ENCODE measurements around the gene NPIPA3. TPM values are rescaled to one million over a fixed set of nuclear protein-coding genes. Genes with fewer than 3 reads are reported as not detected.
"Not testable (repeated sequence)": the region's sequence is repeated elsewhere in the genome, so short reads cannot be mapped to it uniquely, and the experiment has no call there.

Gene NPIPA3
- total RNA-seq (1 to 10 TPM; 5.4 to 8.0 TPM), polyA plus RNA-seq (10 to 100 TPM in 1 of 2 donors, 1 to 10 TPM in 1; 1.6 to 13.0 TPM)
- long read RNA-seq, donor 1: 0 reads
- long read RNA-seq, donor 2: 0 reads

GRCh38 chr16:14703156-14704011 is at the start of gene NPIPA3:
Gene NPIPA3, plus strand, starts transcription at chr16:14703411. Its CDS starts 5,533 bp downstream, at chr16:14708944.
- no CpG with 5 or more reads among the region's 73 CpGs for WGBS, 2 donors
- H3K27ac ChIP-seq (ENCODE audit: low read depth in 1 of 2, low read length in 2 of 2); H3K27me3 ChIP-seq (ENCODE audit: control insufficient read depth in 1 of 2, insufficient read depth in 2 of 2, low read length in 1 of 2); intact Hi-C loops (cut with DNase I); H3K9me3 ChIP-seq (ENCODE audit: control insufficient read depth, low read length); DNase-seq; H3K4me1 ChIP-seq (ENCODE audit: control insufficient read depth in 1 of 2, insufficient read depth in 2 of 2, low read length in 2 of 2); H3K4me3 ChIP-seq (ENCODE audit: low read length in 2 of 2); H3K36me3 ChIP-seq (ENCODE audit: control insufficient read depth in 1 of 2, insufficient read depth in 2 of 2, low read length in 1 of 2): not testable (repeated sequence)
- peak; percentile 89 for ATAC-seq (ENCODE audit: low FRiP score)

GRCh38 chr16:14658063-14658462 is 45.1 kb upstream of the NPIPA3 start:
- Histone ChIP-seq H3K36me3 (ENCODE audit: control insufficient read depth in 1 of 2, insufficient read depth in 2 of 2, low read length in 1 of 2) (peaks cover 2 to 12% of the 10 kb centered on the region in 2 donors), H3K9me3 (ENCODE audit: control insufficient read depth, low read length) (no peaks in the 10 kb centered on the region), H3K27ac (ENCODE audit: low read depth in 1 of 2, low read length in 2 of 2) (no peak overlapping the region), H3K27me3 (ENCODE audit: control insufficient read depth in 1 of 2, insufficient read depth in 2 of 2, low read length in 1 of 2) (no peaks in the 10 kb centered on the region), H3K4me1 (ENCODE audit: control insufficient read depth in 1 of 2, insufficient read depth in 2 of 2, low read length in 2 of 2) (no peaks in the 10 kb centered on the region), H3K4me3 (ENCODE audit: low read length in 2 of 2) (no peak overlapping the region)
- DNase-seq: peak in 1 of 2 donors; percentile 1
- no peak for ATAC-seq (ENCODE audit: low FRiP score)
- intact Hi-C loops (cut with DNase I): no loop called here
- 87 to 98% methylated on average over 2 of the region's 2 CpGs for WGBS, 2 donors

- intact Hi-C loops (cut with DNase I): no loop called here
- WGBS, 2 donors: 85 to 87% methylated on average over 16 of the region's 16 CpGs
- ATAC-seq (ENCODE audit: low FRiP score): no peak
These were observed 35.6 kb upstream of the NPIPA3 start for GRCh38 chr16:14667347-14668266.

GRCh38 chr16:14668556-14669223 is 34.5 kb upstream of the NPIPA3 start:
- Histone ChIP-seq H3K9me3 (ENCODE audit: control insufficient read depth, low read length) (no peaks in the 10 kb centered on the region), H3K4me3 (ENCODE audit: low read length in 2 of 2) (no peak overlapping the region), H3K27ac (ENCODE audit: low read depth in 1 of 2, low read length in 2 of 2) (no peak overlapping the region), H3K36me3 (ENCODE audit: control insufficient read depth in 1 of 2, insufficient read depth in 2 of 2, low read length in 1 of 2) (peaks cover 4 to 16% of the 10 kb centered on the region in 2 donors), H3K27me3 (ENCODE audit: control insufficient read depth in 1 of 2, insufficient read depth in 2 of 2, low read length in 1 of 2) (no peaks in the 10 kb centered on the region), H3K4me1 (ENCODE audit: control insufficient read depth in 1 of 2, insufficient read depth in 2 of 2, low read length in 2 of 2) (no peaks in the 10 kb centered on the region)
- 89 to 93% methylated on average over 7 of the region's 7 CpGs for WGBS, 2 donors
- no peak for DNase-seq
- intact Hi-C loops (cut with DNase I): no loop called here
- no peak for ATAC-seq (ENCODE audit: low FRiP score)

More at GRCh38 chr16:14667347-14668266, 35.6 kb upstream of the NPIPA3 start:
- Histone ChIP-seq H3K27me3 (ENCODE audit: control insufficient read depth in 1 of 2, insufficient read depth in 2 of 2, low read length in 1 of 2) (no peaks in the 10 kb centered on the region), H3K27ac (ENCODE audit: low read depth in 1 of 2, low read length in 2 of 2) (no peak overlapping the region), H3K4me3 (ENCODE audit: low read length in 2 of 2) (no peak overlapping the region), H3K36me3 (ENCODE audit: control insufficient read depth in 1 of 2, insufficient read depth in 2 of 2, low read length in 1 of 2) (peaks cover 4 to 16% of the 10 kb centered on the region in 2 donors), H3K4me1 (ENCODE audit: control insufficient read depth in 1 of 2, insufficient read depth in 2 of 2, low read length in 2 of 2) (no peaks in the 10 kb centered on the region), H3K9me3 (ENCODE audit: control insufficient read depth, low read length) (no peaks in the 10 kb centered on the region)
- peak in 1 of 2 donors; percentile 64 for DNase-seq

- Histone ChIP-seq H3K4me3 (ENCODE audit: low read length in 2 of 2) (no peak overlapping the region), H3K9me3 (ENCODE audit: control insufficient read depth, low read length) (no peaks in the 10 kb centered on the region), H3K27ac (ENCODE audit: low read depth in 1 of 2, low read length in 2 of 2) (no peak overlapping the region), H3K27me3 (ENCODE audit: control insufficient read depth in 1 of 2, insufficient read depth in 2 of 2, low read length in 1 of 2) (no peaks in the 10 kb centered on the region), H3K4me1 (ENCODE audit: control insufficient read depth in 1 of 2, insufficient read depth in 2 of 2, low read length in 2 of 2) (no peaks in the 10 kb centered on the region), H3K36me3 (ENCODE audit: control insufficient read depth in 1 of 2, insufficient read depth in 2 of 2, low read length in 1 of 2) (peaks cover 4 to 16% of the 10 kb centered on the region in 2 donors)
- DNase-seq: peak in 1 of 2 donors; percentile 57
- 92 to 93% methylated on average over 4 of the region's 4 CpGs for WGBS, 2 donors
- intact Hi-C loops (cut with DNase I): no loop called here
- no peak for ATAC-seq (ENCODE audit: low FRiP score)
These were observed 33.4 kb upstream of the NPIPA3 start for GRCh38 chr16:14669776-14670175.

- ATAC-seq (ENCODE audit: low FRiP score) (no peak), DNase-seq (no peak)
These were observed 30.7 kb upstream of the NPIPA3 start for GRCh38 chr16:14672403-14672971.

GRCh38 chr16:14676633-14677032 is 26.6 kb upstream of the NPIPA3 start:
- DNase-seq (no peak), ATAC-seq (ENCODE audit: low FRiP score) (no peak)
- Histone ChIP-seq H3K4me1 (ENCODE audit: control insufficient read depth in 1 of 2, insufficient read depth in 2 of 2, low read length in 2 of 2) (no peaks in the 10 kb centered on the region), H3K4me3 (ENCODE audit: low read length in 2 of 2) (no peak overlapping the region), H3K27me3 (ENCODE audit: control insufficient read depth in 1 of 2, insufficient read depth in 2 of 2, low read length in 1 of 2) (no peaks in the 10 kb centered on the region), H3K36me3 (ENCODE audit: control insufficient read depth in 1 of 2, insufficient read depth in 2 of 2, low read length in 1 of 2) (no peaks in the 10 kb centered on the region), H3K9me3 (ENCODE audit: control insufficient read depth, low read length) (no peaks in the 10 kb centered on the region), H3K27ac (ENCODE audit: low read depth in 1 of 2, low read length in 2 of 2) (no peak overlapping the region)
- 80 to 82% methylated on average over 3 of the region's 3 CpGs for WGBS, 2 donors
- intact Hi-C loops (cut with DNase I): no loop called here

More at GRCh38 chr16:14672403-14672971, 30.7 kb upstream of the NPIPA3 start:
- Histone ChIP-seq H3K4me1 (ENCODE audit: control insufficient read depth in 1 of 2, insufficient read depth in 2 of 2, low read length in 2 of 2) (no peaks in the 10 kb centered on the region), H3K27me3 (ENCODE audit: control insufficient read depth in 1 of 2, insufficient read depth in 2 of 2, low read length in 1 of 2) (no peaks in the 10 kb centered on the region), H3K27ac (ENCODE audit: low read depth in 1 of 2, low read length in 2 of 2) (no peak overlapping the region), H3K9me3 (ENCODE audit: control insufficient read depth, low read length) (no peaks in the 10 kb centered on the region), H3K4me3 (ENCODE audit: low read length in 2 of 2) (no peak overlapping the region), H3K36me3 (ENCODE audit: control insufficient read depth in 1 of 2, insufficient read depth in 2 of 2, low read length in 1 of 2) (peaks cover 0 to 5% of the 10 kb centered on the region in 2 donors)
- 32 to 37% methylated on average over 7 of the region's 7 CpGs for WGBS, 2 donors
- intact Hi-C loops (cut with DNase I): no loop called here

GRCh38 chr16:14677627-14678026 is 25.6 kb upstream of the NPIPA3 start:
- DNase-seq (no peak), ATAC-seq (ENCODE audit: low FRiP score) (no peak)
- intact Hi-C loops (cut with DNase I): no loop called here
- Histone ChIP-seq H3K4me1 (ENCODE audit: control insufficient read depth in 1 of 2, insufficient read depth in 2 of 2, low read length in 2 of 2) (no peaks in the 10 kb centered on the region), H3K27ac (ENCODE audit: low read depth in 1 of 2, low read length in 2 of 2) (no peak overlapping the region), H3K4me3 (ENCODE audit: low read length in 2 of 2) (no peak overlapping the region), H3K27me3 (ENCODE audit: control insufficient read depth in 1 of 2, insufficient read depth in 2 of 2, low read length in 1 of 2) (no peaks in the 10 kb centered on the region), H3K9me3 (ENCODE audit: control insufficient read depth, low read length) (no peaks in the 10 kb centered on the region), H3K36me3 (ENCODE audit: control insufficient read depth in 1 of 2, insufficient read depth in 2 of 2, low read length in 1 of 2) (no peaks in the 10 kb centered on the region)
- WGBS, 2 donors: 92 to 93% methylated on average over 5 of the region's 5 CpGs
